NCI-H2107 treated with DMSO at 0.1 percent for 48 hours (cell line): ENCODE results near the gene NPLOC4.
"Not testable (repeated sequence)": the region's sequence is repeated elsewhere in the genome, so short reads cannot be mapped to it uniquely, and the experiment has no call there.

ENCODE experiments used
- DNase-seq: peaks from one replicate; lab custom pipeline; 2025; ENCODE audit not compliant: unreplicated experiment; lab: John Stamatoyannopoulos, UW

The NPLOC4 gene

GRCh38 chr17:81636505-81637288 lies at the start of gene NPLOC4, which contains the start of gene TSPAN10:
NPLOC4 (minus strand) TSS chr17:81637112; CDS start chr17:81636930, 182 bp downstream.
TSPAN10 (plus strand) TSS chr17:81637196; CDS start chr17:81642413, 5,217 bp downstream.
- peak; percentile 42 for DNase-seq

- DNase-seq: no peak
These were observed 49.7 kb upstream of the NPLOC4 start for GRCh38 chr17:81686614-81687013.

GRCh38 chr17:81685108-81685507 lies 48.2 kb upstream of the NPLOC4 start:
- DNase-seq: no peak

- no peak for DNase-seq
These were observed 47.6 kb upstream of the NPLOC4 start for GRCh38 chr17:81684442-81684911.

- DNase-seq: peak; percentile 92
These were observed 46.9 kb upstream of the NPLOC4 start, which contains the start of the genes ARL16 and HGS for GRCh38 chr17:81683584-81684441. ARL16 (minus strand) TSS chr17:81683797; CDS start chr17:81683753, 44 bp downstream. HGS (plus strand) TSS chr17:81684011; CDS start chr17:81684067, 56 bp downstream.

DNA sequence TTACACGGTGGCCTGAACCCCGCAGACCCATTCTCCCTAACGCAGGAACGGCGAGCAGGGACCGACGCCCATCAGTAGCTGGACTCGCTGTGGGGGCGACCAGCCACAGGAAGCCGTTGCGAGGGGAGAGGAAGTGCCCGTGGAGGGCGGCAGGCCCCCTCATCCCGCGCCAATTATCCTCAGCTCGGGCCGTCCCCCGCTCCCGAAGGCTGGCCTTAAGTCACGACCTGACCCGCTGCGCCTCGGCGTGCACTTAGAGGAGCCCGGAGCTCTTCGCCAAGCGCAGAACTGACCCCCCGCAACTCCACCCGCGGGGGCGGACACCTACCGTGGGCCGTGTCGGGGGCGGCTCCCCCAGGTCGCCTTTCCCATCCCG lies 46.3 kb upstream of the NPLOC4 start:
- DNase-seq: no peak

DNA sequence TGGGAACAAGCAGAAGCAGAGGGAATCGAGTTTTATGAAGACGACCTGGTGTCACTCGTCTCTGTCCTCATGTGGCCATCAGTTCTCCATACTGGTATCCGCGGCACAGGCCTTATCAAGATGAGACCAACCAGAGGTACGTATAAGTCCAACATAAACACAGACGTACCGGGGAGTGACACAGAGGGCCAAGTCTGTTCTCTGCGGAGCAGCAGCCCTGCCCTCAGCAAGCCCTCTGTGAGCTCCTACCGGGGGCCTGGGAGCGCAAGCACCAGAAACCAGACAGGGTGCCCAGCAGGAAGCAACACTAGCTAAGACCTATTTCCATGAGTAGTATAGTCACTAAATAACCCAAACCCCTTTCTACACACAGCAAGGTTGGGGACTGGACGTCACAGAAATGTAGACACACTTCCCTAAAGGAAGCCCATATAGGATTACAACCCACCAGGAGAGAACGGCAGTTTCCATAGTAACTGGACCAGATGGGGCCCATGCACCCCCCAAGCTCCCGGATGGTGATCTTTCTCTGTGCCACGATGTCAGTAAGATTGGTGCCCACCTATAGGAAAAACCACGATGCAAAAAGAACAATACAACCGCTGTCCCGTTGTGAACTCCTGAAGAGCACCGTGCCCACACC lies 45.8 kb upstream of the NPLOC4 start:
- no peak for DNase-seq

- DNase-seq: peak; percentile 39
These were observed 44.8 kb upstream of the NPLOC4 start for GRCh38 chr17:81681672-81682071.

DNA sequence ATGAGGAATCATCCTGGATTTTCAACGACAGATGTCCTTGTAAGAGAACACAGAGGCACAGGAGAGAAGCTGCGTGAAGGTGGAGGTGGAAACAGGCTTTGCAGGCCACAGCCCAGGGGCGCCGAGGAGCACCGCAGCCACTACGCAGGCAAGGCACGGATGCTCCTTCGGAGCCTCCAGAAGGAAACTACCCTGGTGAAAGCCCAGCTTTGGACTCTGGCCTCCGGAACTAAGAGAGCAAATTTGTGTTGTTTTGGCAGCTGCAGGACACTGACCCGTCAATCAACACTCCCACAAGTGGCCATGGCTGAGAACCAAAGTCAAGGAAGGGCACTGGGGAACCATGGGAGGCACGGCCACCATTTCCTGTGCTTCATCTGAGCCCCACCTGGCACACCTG lies 43.2 kb upstream of the NPLOC4 start:
- DNase-seq: no peak

GRCh38 chr17:81676906-81677305 lies 40.0 kb upstream of the NPLOC4 start:
- no peak for DNase-seq

- DNase-seq: not testable (repeated sequence)
These were observed 38.8 kb upstream of the NPLOC4 start for GRCh38 chr17:81675515-81676221.

DNA sequence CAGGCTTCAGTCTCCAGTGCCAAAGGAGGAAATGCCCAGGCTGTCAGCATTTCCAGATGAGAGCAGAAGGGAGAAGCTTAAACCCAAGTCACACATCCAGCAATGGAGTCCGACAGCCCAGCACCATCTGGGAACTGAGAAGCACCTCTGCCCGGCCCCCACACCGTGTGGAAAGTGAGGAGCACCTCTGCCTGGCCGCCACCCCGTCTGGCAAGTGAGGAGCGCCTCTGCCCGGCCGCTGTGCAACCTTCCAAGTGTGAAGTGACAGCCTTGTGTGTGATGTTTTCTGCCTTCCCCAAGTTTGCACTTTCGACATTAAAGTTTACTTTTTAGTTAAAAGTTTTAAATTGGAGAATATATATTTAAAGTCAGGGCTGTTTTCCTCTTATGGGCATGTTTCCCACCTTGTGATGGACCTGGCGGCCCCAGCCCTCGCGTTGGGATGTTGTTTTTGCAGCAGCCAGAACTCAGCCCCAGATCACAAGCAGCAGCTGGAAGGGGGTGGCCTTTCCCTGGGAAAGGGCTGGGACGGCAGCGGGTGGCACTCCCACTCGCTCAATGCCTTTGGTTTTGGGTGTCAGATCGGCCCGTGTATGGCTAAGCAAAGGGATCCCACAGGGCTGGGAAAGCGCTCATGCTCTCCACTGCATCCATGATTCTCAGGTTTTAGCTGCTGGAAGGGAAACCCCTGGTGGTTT lies 36.8 kb upstream of the NPLOC4 start:
- DNase-seq: no peak

GRCh38 chr17:81672954-81673353 lies 36.0 kb upstream of the NPLOC4 start:
- no peak for DNase-seq

DNA sequence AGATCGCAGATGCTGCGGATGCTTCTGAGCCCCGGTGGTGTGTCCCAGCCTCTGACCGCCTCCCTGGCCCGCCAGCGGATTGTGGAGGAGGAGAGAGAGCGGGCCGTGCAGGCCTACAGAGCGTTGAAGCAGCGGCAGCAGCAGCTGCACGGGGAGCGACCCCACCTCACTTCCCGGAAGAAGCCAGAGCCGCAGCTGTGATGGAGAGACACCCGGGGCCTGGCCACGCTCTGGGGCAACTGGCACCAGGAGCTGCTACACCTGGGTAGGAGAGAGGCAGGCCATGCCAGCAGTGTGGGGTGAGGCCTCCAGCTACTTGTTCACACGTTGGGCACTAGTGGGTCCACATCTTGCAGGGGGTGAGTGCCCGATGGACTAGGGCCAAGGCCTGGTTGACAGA lies 35.6 kb upstream of the NPLOC4 start:
- no peak for DNase-seq

DNA sequence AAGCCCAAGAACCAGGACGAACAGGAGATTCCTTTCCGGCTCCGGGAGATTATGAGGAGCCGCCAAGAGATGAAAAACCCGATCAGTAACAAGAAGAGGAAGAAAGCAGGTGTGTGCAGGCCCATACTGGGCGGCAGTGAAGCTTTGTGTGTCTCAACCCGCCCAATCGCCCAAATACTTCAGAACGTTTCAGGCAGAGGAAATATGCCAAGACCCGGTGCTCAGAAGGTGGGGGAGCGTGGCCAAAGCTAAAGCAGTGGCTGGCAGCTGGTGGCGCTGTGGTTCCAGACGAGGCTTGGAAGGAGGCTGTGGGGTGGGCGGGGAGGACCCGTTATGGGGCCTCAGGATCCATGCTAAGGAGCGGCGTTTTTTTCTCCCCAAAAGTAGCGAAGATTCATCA lies 30.8 kb upstream of the NPLOC4 start:
- no peak for DNase-seq

- peak; percentile 74 for DNase-seq
These were observed 29.7 kb upstream of the NPLOC4 start, which contains the start of the genes CCDC137 and OXLD1 for GRCh38 chr17:81666342-81667191. CCDC137 (plus strand) TSS chr17:81666737; CDS start chr17:81666767, 30 bp downstream. OXLD1 (minus strand) TSS chr17:81666605; CDS start chr17:81666577, 28 bp downstream.

DNA sequence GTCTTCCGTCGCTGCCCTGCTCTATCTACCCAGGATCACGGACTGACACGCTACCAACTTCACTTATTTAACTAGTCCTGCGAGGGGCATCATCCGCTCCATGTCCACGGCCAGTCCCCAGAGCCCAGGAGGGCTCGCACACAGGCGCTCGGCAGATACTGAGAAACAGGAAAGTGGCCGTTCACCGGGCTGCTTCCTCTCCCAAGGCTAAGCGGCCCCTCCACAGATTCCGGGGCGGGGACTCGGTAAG lies 29.1 kb upstream of the NPLOC4 start:
- no peak for DNase-seq

GRCh38 chr17:81665205-81666091 lies 28.5 kb upstream of the NPLOC4 start:
- no peak for DNase-seq
